Suppressor macrophage treated with lipopolysaccharide for 1 hour (primary cell): ENCODE results near the gene C14orf180.

ENCODE experiments used
- DNase-seq, 3 donors: peaks; one replicate each; pipeline ENCODE4 v3.0.0-alpha.2; 2020 to 2022

C14orf180 gene

GRCh38 chr14:104550861-104551728 lies 28.5 kb upstream of the C14orf180 start:
- DNase-seq: no peak

GRCh38 chr14:104551851-104552737 lies 27.5 kb upstream of the C14orf180 start:
- no peak for DNase-seq

GRCh38 chr14:104552738-104553125 lies 26.8 kb upstream of the C14orf180 start:
- DNase-seq: no peak

- DNase-seq: no peak
Observed at GRCh38 chr14:104553166-104554087, 26.1 kb upstream of the C14orf180 start.

- DNase-seq: no peak
Observed at GRCh38 chr14:104554088-104554607, 25.4 kb upstream of the C14orf180 start.

- DNase-seq: no peak
Observed at GRCh38 chr14:104554608-104555429, 24.7 kb upstream of the C14orf180 start.

- DNase-seq: no peak
Observed at GRCh38 chr14:104555430-104556255, 23.9 kb upstream of the C14orf180 start.

GRCh38 chr14:104556256-104557021 lies 23.1 kb upstream of the C14orf180 start:
- DNase-seq: no peak

GRCh38 chr14:104557086-104557485 lies 22.5 kb upstream of the C14orf180 start:
- DNase-seq: no peak

- no peak for DNase-seq
Observed at GRCh38 chr14:104557766-104558165, 21.8 kb upstream of the C14orf180 start.

- no peak for DNase-seq
Observed at GRCh38 chr14:104558231-104559027, 21.1 kb upstream of the C14orf180 start.

- peak in 1 of 3 donors; percentile 18 for DNase-seq
Observed at GRCh38 chr14:104559028-104559803, 20.3 kb upstream of the C14orf180 start.

GRCh38 chr14:104559804-104560585 lies 19.6 kb upstream of the C14orf180 start:
- DNase-seq: no peak

- no peak for DNase-seq
Observed at GRCh38 chr14:104560586-104560945, 19.0 kb upstream of the C14orf180 start.

- no peak for DNase-seq
Observed at GRCh38 chr14:104561124-104561557, 18.4 kb upstream of the C14orf180 start.

GRCh38 chr14:104561632-104562495 lies 17.7 kb upstream of the C14orf180 start:
- no peak for DNase-seq
